ENCODE results near the gene CMIP.

DNA sequence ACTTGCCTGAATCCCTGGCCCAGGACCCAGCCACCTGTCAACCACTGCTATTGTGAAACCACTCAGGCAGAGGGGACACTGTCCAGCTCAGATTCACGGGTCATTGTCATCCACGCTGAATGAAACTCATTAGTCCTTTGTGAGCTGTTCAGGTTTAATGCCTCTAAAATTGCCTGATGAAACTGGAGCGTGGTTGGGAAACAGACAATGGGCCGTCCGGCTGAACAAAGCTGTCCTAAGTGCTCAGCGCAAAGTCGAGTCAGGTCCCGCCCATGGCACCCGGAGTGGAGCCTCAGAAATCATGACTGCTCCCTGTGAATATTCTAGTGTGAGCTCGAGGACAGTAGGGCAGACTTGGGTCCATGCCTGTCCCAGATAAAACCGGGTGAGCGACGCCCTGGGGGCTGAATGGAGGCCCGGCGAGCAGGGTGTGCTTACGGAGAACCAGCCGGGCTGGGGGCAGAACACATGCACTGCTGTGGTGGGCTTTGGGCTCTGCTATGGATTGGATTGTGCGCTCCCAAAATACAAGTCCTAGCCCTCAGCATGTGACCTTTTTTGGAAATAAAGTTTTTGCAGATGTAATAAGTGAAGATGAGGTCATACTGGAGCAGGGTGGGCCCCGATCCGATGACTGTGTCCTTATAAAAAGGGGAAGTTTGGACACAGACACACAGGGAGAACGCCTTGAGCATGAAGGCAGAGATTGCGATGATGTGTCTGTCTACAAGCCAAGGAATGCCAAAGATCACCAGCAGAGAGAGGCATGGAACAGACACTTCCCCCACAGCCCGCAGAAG lies 12.9 kb upstream of the CMIP start:
- TF ChIP-seq POLR2A (IDR thresholded peaks at IDR 0.05) = no peak
- TF ChIP-seq, protein P1, sequence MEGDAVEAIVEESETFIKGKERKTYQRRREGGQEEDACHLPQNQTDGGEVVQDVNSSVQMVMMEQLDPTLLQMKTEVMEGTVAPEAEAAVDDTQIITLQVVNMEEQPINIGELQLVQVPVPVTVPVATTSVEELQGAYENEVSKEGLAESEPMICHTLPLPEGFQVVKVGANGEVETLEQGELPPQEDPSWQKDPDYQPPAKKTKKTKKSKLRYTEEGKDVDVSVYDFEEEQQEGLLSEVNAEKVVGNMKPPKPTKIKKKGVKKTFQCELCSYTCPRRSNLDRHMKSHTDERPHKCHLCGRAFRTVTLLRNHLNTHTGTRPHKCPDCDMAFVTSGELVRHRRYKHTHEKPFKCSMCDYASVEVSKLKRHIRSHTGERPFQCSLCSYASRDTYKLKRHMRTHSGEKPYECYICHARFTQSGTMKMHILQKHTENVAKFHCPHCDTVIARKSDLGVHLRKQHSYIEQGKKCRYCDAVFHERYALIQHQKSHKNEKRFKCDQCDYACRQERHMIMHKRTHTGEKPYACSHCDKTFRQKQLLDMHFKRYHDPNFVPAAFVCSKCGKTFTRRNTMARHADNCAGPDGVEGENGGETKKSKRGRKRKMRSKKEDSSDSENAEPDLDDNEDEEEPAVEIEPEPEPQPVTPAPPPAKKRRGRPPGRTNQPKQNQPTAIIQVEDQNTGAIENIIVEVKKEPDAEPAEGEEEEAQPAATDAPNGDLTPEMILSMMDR (IDR thresholded peaks at IDR 0.05) = no peak

All from esophagus squamous epithelium (tissue), 4 donors.